CD4-positive, alpha-beta memory T cell (primary cell): ENCODE data around the gene SPOCK2. TPM values are rescaled to one million over a fixed set of nuclear protein-coding genes. Genes with fewer than 3 reads are reported as not detected.
A peak's percentile ranks its signal among the peaks of the same experiment; 100 is the strongest.

Experiments
- CTCF ChIA-PET: fragments of 350-600 bp; sonication (Branson Sonifier 250); formaldehyde crosslinking; loops from one replicate; lab custom pipeline; 2021; ENCODE audit warnings: inconsistent platforms; ENCODE audit not compliant: partially characterized antibody; lab: Charles Lee
- POLR2A ChIA-PET: fragments of 350-600 bp; sonication (Branson Sonifier 250); formaldehyde crosslinking; loops from one replicate; lab custom pipeline; 2021; ENCODE audit not compliant: partially characterized antibody; lab: Charles Lee
- DNase-seq, 5 donors: peaks; one replicate each; pipeline versions ENCODE4 v3.0.0 to v3.0.0-alpha.2; 2020 to 2022; ENCODE audit warnings: mixed read lengths in 1 of 5
- H3K27ac ChIP-seq: one replicate; pipeline ENCODE4 v1.7.0; 2013; ENCODE audit warnings: low read depth, low read length
- H3K27me3 ChIP-seq: 2 replicates; pipeline ENCODE4 v1.7.0; 2013; ENCODE audit warnings: mild to moderate bottlenecking, low read length, moderate library complexity; ENCODE audit not compliant: insufficient read depth
- H3K36me3 ChIP-seq: 2 replicates; pipeline ENCODE4 v1.7.0; 2013; ENCODE audit warnings: mild to moderate bottlenecking, low read length, moderate library complexity; ENCODE audit not compliant: insufficient read depth
- H3K4me1 ChIP-seq: 2 replicates; pipeline ENCODE4 v1.7.0; 2013; ENCODE audit warnings: mild to moderate bottlenecking, low read length, moderate library complexity; ENCODE audit not compliant: insufficient read depth
- H3K4me3 ChIP-seq, 2 donors: one replicate each; pipeline ENCODE4 v1.7.0; 2013; ENCODE audit warnings: low read length in 2 of 2, mild to moderate bottlenecking in 1 of 2
- H3K9me3 ChIP-seq, 2 donors: one replicate each; pipeline ENCODE4 v1.7.0; 2013; ENCODE audit warnings: low read length in 2 of 2, control low read depth in 1 of 2; ENCODE audit not compliant: control insufficient read depth in 1 of 2
- H3K27ac Mint-ChIP-seq, 7 donors: one replicate each; pipeline ENCODE4 v1.8.0; 2020 to 2021; ENCODE audit warnings: mixed read lengths in 7 of 7, mild to moderate bottlenecking in 6 of 7, inconsistent platforms in 3 of 7, moderate library complexity in 3 of 7
- H3K27me3 Mint-ChIP-seq, 2 donors: one replicate each; pipeline ENCODE4 v1.8.0; 2020 to 2021; ENCODE audit warnings: mixed read lengths in 2 of 2
- H3K36me3 Mint-ChIP-seq, 2 donors: one replicate each; pipeline ENCODE4 v1.8.0; 2020 to 2021; ENCODE audit warnings: mixed read lengths in 2 of 2, inconsistent platforms in 1 of 2, mild to moderate bottlenecking in 1 of 2
- H3K4me1 Mint-ChIP-seq, 4 donors: one replicate each; pipeline ENCODE4 v1.8.0; 2020 to 2021; ENCODE audit warnings: mixed read lengths in 4 of 4, mild to moderate bottlenecking in 1 of 4
- H3K4me3 Mint-ChIP-seq, 8 donors: one replicate each; pipeline ENCODE4 v1.8.0; 2020 to 2021; ENCODE audit warnings: mixed read lengths in 8 of 8, mild to moderate bottlenecking in 7 of 8, moderate library complexity in 6 of 8, inconsistent platforms in 3 of 8
- H3K9me3 Mint-ChIP-seq, 8 donors: one replicate each; pipeline ENCODE4 v1.8.0; 2020 to 2021; ENCODE audit warnings: mixed read lengths in 8 of 8, mild to moderate bottlenecking in 5 of 8, inconsistent platforms in 3 of 8, moderate library complexity in 1 of 8
- intact Hi-C: fragments of 100-400 bp; cut with micrococcal nuclease; formaldehyde crosslinking; loops from one replicate; pipeline ENCODE4 v1.15.1; 2023
- polyA plus RNA-seq, 2 donors: library from polyadenylated mRNA; unstranded; fragments of 300-500 nt; fragmentation: Illumina TruSeq; gene quantifications; one replicate each; pipeline ENCODE4 v1.2.3, GENCODE V29; 2021
- total RNA-seq, 2 experiments: library from RNA; stranded (reverse); gene quantifications; one replicate each; pipeline ENCODE4 v1.2.3, GENCODE V29; 2021

Gene SPOCK2
- total and polyA plus RNA-seq, 4 experiments from 2014 or later = 174 to 556 (median 406) TPM

- Mint-ChIP-seq H3K4me1 (peaks cover 14 to 43% (median 21%) of the 10 kb centered on the region in 4 donors), H3K4me3 (peak overlapping the region in 1 of 8 donors; percentile 4), H3K36me3 (peaks cover 46 to 86% of the 10 kb centered on the region in 2 donors), H3K27ac (peak overlapping the region in 4 of 7 donors; percentile 43 to 82 (median 72)), H3K9me3 (peaks cover 0 to 20% (median 0%) of the 10 kb centered on the region in 8 donors), H3K27me3 (no peaks in the 10 kb centered on the region)
- H3K4me1 ChIP-seq = peaks cover 5% of the 10 kb centered on the region
- no peak overlapping the region for H3K27ac ChIP-seq
- H3K9me3 ChIP-seq = no peaks in the 10 kb centered on the region
- H3K27me3 ChIP-seq = no peaks in the 10 kb centered on the region
- H3K4me3 ChIP-seq = no peak overlapping the region
- no peak for DNase-seq
- intact Hi-C loops = no loop called here
- CTCF ChIA-PET = no interaction called here
- POLR2A ChIA-PET = interaction anchor here (0.9 to 22.3 kb wide), 5 partner anchors 7 to 22 kb away, joined by 3 to 329 read pairs (median 17); partner anchors contain the start of gene SPOCK2
- peaks cover 83% of the 10 kb centered on the region for H3K36me3 ChIP-seq
Observed at GRCh38 chr10:72065439-72066025, 22.8 kb downstream of the SPOCK2 start.

GRCh38 chr10:72063703-72064391 lies 24.5 kb downstream of the SPOCK2 start:
- intact Hi-C loops = loop anchor here (5.0 kb wide), 1 partner anchor 153 kb away; the partner anchor contains the start of genes ANAPC16 and ASCC1
- peak in 2 of 5 donors; percentile 14 to 36 for DNase-seq
- H3K9me3 ChIP-seq = no peaks in the 10 kb centered on the region
- CTCF ChIA-PET = interaction anchor here (1.0 to 2.6 kb wide), 3 partner anchors 9 to 15 kb away, joined by 4 to 12 read pairs (median 5); no protein-coding TSS in a partner anchor
- Mint-ChIP-seq H3K27ac (peak overlapping the region in 5 of 7 donors; percentile 56 to 88 (median 79)), H3K36me3 (peaks cover 32 to 78% of the 10 kb centered on the region in 2 donors), H3K4me3 (no peak overlapping the region), H3K27me3 (no peaks in the 10 kb centered on the region), H3K4me1 (peaks cover 13 to 47% (median 19%) of the 10 kb centered on the region in 4 donors), H3K9me3 (peaks cover 0 to 11% (median 0%) of the 10 kb centered on the region in 8 donors)
- peaks cover 5% of the 10 kb centered on the region for H3K4me1 ChIP-seq
- POLR2A ChIA-PET = interaction anchor here (1.1 to 22.3 kb wide), 3 partner anchors 6 to 23 kb away, joined by 3 to 329 read pairs (median 83); partner anchors contain the start of gene SPOCK2
- no peak overlapping the region for H3K27ac ChIP-seq
- peaks cover 66% of the 10 kb centered on the region for H3K36me3 ChIP-seq
- H3K4me3 ChIP-seq = no peak overlapping the region
- H3K27me3 ChIP-seq = no peaks in the 10 kb centered on the region

- ChIA-PET POLR2A (interaction anchor here (1.1 to 22.3 kb wide), 5 partner anchors 7 to 52 kb away, joined by 3 to 329 read pairs (median 7); partner anchors contain the start of gene SPOCK2), CTCF (interaction anchor here (1.0 to 4.6 kb wide), 7 partner anchors 10 to 275 kb away, joined by 3 to 18 read pairs (median 5); partner anchors contain the start of gene SPOCK2)
- Mint-ChIP-seq H3K27me3 (no peaks in the 10 kb centered on the region), H3K4me3 (peak overlapping the region in 1 of 8 donors; percentile 42), H3K4me1 (peaks cover 15 to 49% (median 19%) of the 10 kb centered on the region in 4 donors), H3K27ac (peak overlapping the region in 4 of 7 donors; percentile 15 to 79 (median 72)), H3K36me3 (peaks cover 27 to 72% of the 10 kb centered on the region in 2 donors), H3K9me3 (peaks cover 0 to 7% (median 0%) of the 10 kb centered on the region in 8 donors)
- Histone ChIP-seq H3K4me1 (peaks cover 5% of the 10 kb centered on the region), H3K4me3 (no peak overlapping the region), H3K9me3 (no peaks in the 10 kb centered on the region), H3K36me3 (peaks cover 59% of the 10 kb centered on the region), H3K27ac (no peak overlapping the region), H3K27me3 (no peaks in the 10 kb centered on the region)
- intact Hi-C loops = loop anchor here (5.0 kb wide), 1 partner anchor 154 kb away; the partner anchor contains the start of genes ANAPC16 and ASCC1
- DNase-seq = peak in 1 of 5 donors; percentile 15
Observed at GRCh38 chr10:72062832-72063702, 25.3 kb downstream of the SPOCK2 start.

GRCh38 chr10:72062382-72062781 lies 26.0 kb downstream of the SPOCK2 start:
- H3K27ac ChIP-seq = no peak overlapping the region
- CTCF ChIA-PET = interaction anchor here (1.1 to 6.7 kb wide), 5 partner anchors 14 to 275 kb away, joined by 3 to 61 read pairs (median 8); partner anchors contain the start of gene SPOCK2
- H3K4me1 ChIP-seq = peaks cover 5% of the 10 kb centered on the region
- H3K27me3 ChIP-seq = no peaks in the 10 kb centered on the region
- no peak overlapping the region for H3K4me3 ChIP-seq
- Mint-ChIP-seq H3K9me3 (peaks cover 0 to 7% (median 0%) of the 10 kb centered on the region in 8 donors), H3K4me3 (peak overlapping the region in 2 of 8 donors; percentile 36 to 39), H3K36me3 (peaks cover 27 to 68% of the 10 kb centered on the region in 2 donors), H3K4me1 (peaks cover 16 to 49% (median 21%) of the 10 kb centered on the region in 4 donors), H3K27ac (peak overlapping the region in 4 of 7 donors; percentile 19 to 91 (median 68)), H3K27me3 (no peaks in the 10 kb centered on the region)
- no peaks in the 10 kb centered on the region for H3K9me3 ChIP-seq
- DNase-seq = peak in 2 of 5 donors; percentile 32 to 60
- intact Hi-C loops = loop anchor here (5.0 kb wide), 1 partner anchor 155 kb away; the partner anchor contains the start of genes ANAPC16 and ASCC1
- POLR2A ChIA-PET = interaction anchor here (1.1 to 22.3 kb wide), 4 partner anchors 7 to 53 kb away, joined by 3 to 329 read pairs (median 45); partner anchors contain the start of gene SPOCK2
- H3K36me3 ChIP-seq = peaks cover 52% of the 10 kb centered on the region

- Mint-ChIP-seq H3K4me1 (peaks cover 17 to 49% (median 23%) of the 10 kb centered on the region in 4 donors), H3K9me3 (peaks cover 0 to 7% (median 0%) of the 10 kb centered on the region in 8 donors), H3K27ac (peak overlapping the region in 6 of 7 donors; percentile 13 to 91 (median 80)), H3K4me3 (peak overlapping the region in 4 of 8 donors; percentile 34 to 71 (median 41)), H3K36me3 (peaks cover 23 to 63% of the 10 kb centered on the region in 2 donors), H3K27me3 (no peaks in the 10 kb centered on the region)
- ChIA-PET CTCF (interaction anchor here (0.6 to 6.7 kb wide), 7 partner anchors 13 to 276 kb away, joined by 3 to 61 read pairs (median 3); partner anchors contain the start of gene SPOCK2), POLR2A (interaction anchor here (1.1 to 22.3 kb wide), 6 partner anchors 8 to 193 kb away, joined by 3 to 329 read pairs (median 10); partner anchors contain the start of gene SPOCK2)
- peaks cover 5% of the 10 kb centered on the region for H3K4me1 ChIP-seq
- no peak overlapping the region for H3K27ac ChIP-seq
- no peaks in the 10 kb centered on the region for H3K9me3 ChIP-seq
- H3K36me3 ChIP-seq = peaks cover 47% of the 10 kb centered on the region
- no peak for DNase-seq
- no peak overlapping the region for H3K4me3 ChIP-seq
- intact Hi-C loops = loop anchor here (5.0 kb wide), 1 partner anchor 155 kb away; the partner anchor contains the start of genes ANAPC16 and ASCC1
- H3K27me3 ChIP-seq = no peaks in the 10 kb centered on the region
Observed at GRCh38 chr10:72061930-72062329, 26.4 kb downstream of the SPOCK2 start.

GRCh38 chr10:72061491-72061890 lies 26.9 kb downstream of the SPOCK2 start:
- H3K27ac Mint-ChIP-seq = peak overlapping the region in 6 of 7 donors; percentile 68 to 92 (median 83)

More at GRCh38 chr10:72061491-72061890, 26.9 kb downstream of the SPOCK2 start:
- intact Hi-C loops = loop anchor here (5.0 kb wide), 1 partner anchor 156 kb away; the partner anchor contains the start of genes ANAPC16 and ASCC1
- peaks cover 17 to 49% (median 23%) of the 10 kb centered on the region in 4 donors for H3K4me1 Mint-ChIP-seq
- no peak overlapping the region for H3K27ac ChIP-seq
- no peaks in the 10 kb centered on the region for H3K27me3 ChIP-seq
- no peak overlapping the region for H3K4me3 ChIP-seq
- peaks cover 0 to 10% (median 0%) of the 10 kb centered on the region in 8 donors for H3K9me3 Mint-ChIP-seq
- no peaks in the 10 kb centered on the region for H3K27me3 Mint-ChIP-seq
- POLR2A ChIA-PET = interaction anchor here (0.9 to 22.3 kb wide), 7 partner anchors 8 to 193 kb away, joined by 3 to 329 read pairs (median 7); partner anchors contain the start of gene SPOCK2
- H3K36me3 ChIP-seq = peaks cover 43% of the 10 kb centered on the region
- no peak for DNase-seq
- H3K36me3 Mint-ChIP-seq = peaks cover 21 to 59% of the 10 kb centered on the region in 2 donors
- CTCF ChIA-PET = interaction anchor here (0.6 to 6.7 kb wide), 7 partner anchors 13 to 276 kb away, joined by 3 to 61 read pairs (median 3); partner anchors contain the start of gene SPOCK2
- peaks cover 5% of the 10 kb centered on the region for H3K4me1 ChIP-seq
- no peaks in the 10 kb centered on the region for H3K9me3 ChIP-seq
- H3K4me3 Mint-ChIP-seq = peak overlapping the region in 3 of 8 donors; percentile 34 to 71 (median 36)
